ENCODE measurements around the gene RUNX3. TPM values are rescaled to one million over a fixed set of nuclear protein-coding genes. Genes with fewer than 3 reads are reported as not detected.

The RUNX3 gene
- total RNA-seq, 1 experiment from 2014 or later = 22.6 TPM

DNA sequence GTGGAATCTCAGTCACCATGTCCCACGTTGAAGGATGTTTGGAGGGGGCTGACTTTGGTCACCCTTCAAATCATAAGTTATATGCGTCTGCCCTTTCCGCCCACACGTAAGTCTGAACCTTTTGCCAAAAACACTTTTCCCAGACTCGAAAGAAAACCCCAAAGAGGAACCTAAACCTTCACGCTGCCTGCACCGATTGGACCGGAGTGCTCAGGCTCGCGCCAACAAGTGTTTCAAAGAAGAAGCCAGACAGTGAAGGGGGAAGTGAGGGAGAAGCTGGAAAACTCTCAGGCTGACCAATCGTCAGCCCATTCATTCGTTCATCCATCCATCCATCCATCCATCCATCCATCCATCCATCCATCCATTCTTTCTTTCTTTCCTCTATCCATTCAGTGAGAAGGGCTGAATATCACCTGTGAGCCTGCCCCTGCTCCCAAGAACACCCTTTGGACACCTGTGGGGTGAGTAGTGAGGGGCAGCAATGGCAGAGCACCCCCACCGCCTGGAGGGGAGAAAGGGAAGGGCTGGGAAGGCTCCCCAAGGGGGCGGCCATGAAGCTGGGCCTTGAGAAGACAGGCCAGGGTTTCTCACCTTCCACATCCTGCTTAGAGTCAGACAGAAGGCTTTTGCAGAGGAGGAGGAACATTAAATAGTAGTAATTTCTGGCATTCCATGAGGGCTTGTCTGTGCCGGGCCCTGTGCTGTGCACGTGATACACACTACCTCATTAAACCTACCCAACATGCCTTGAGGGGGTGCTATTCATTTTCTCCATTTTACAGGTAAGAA is 27.1 kb upstream of the RUNX3 start:
- DNase-seq (ENCODE audit: low read depth, low spot score) (no peak), ATAC-seq (no peak)
- intact Hi-C loops (cut with micrococcal nuclease) = no loop called here
- no peaks in the 10 kb centered on the region for H3K27me3 ChIP-seq (ENCODE audit: insufficient read depth, low read length)
- no peaks in the 10 kb centered on the region for H4K20me1 ChIP-seq (ENCODE audit: insufficient read depth)
- no peaks in the 10 kb centered on the region for H3K79me2 ChIP-seq (ENCODE audit: insufficient read depth, low read length)
- no peaks in the 10 kb centered on the region for H3K9me2 ChIP-seq (ENCODE audit: insufficient read depth)
- H2AFZ ChIP-seq (ENCODE audit: low read depth, low read length, poor library complexity, severe bottlenecking) = no peak overlapping the region
- no peak overlapping the region for H3K27ac ChIP-seq (ENCODE audit: low read depth, low read length)
- H3K4me1 ChIP-seq (ENCODE audit: control insufficient read depth in 1 of 2, insufficient read depth in 2 of 2, low read length in 2 of 2) = peaks cover 0 to 16% of the 10 kb centered on the region in 2 experiments; a peak in 2 of 4 replicates
- no peak overlapping the region for H3K9ac ChIP-seq (ENCODE audit: low read length)
- ChIA-PET CTCF (no interaction called here), POLR2A (no interaction called here), RAD21 (ENCODE audit: low non-redundant PET in 1 of 2, low total read pairs in 2 of 2, uncharacterized antibody in 2 of 2, unreplicated experiment in 2 of 2) (no interaction called here)
- BruUV-seq (replicated peaks) = no TSS peak
- H3K9me3 ChIP-seq (ENCODE audit: control insufficient read depth in 1 of 2, insufficient read depth in 1 of 2, low read depth in 1 of 2, low read length in 2 of 2) = no peaks in the 10 kb centered on the region
- H3K4me2 ChIP-seq (ENCODE audit: low read length) = no peak overlapping the region
- H3K4me3 ChIP-seq (replicated peaks in 1 of 2; ENCODE audit: low read depth in 1 of 2, low read length in 2 of 2) = no peak overlapping the region
- TF ChIP-seq POLR2A (IDR thresholded peaks at IDR 0.05; ENCODE audit: borderline replicate concordance, extremely low read depth, insufficient read depth, insufficient read length) (no peak), SRF (IDR thresholded peaks at IDR 0.05; ENCODE audit: low read depth) (no peak), POLR2AphosphoS5 (IDR thresholded peaks at IDR 0.05; ENCODE audit: low read depth, low read length) (no peak), JUND (IDR thresholded peaks at IDR 0.05) (no peak), SIN3A (IDR thresholded peaks at IDR 0.05; ENCODE audit: low read depth) (no peak), CEBPB (IDR thresholded peaks at IDR 0.05; ENCODE audit: low read depth) (no peak), EGR1 (IDR thresholded peaks at IDR 0.05; ENCODE audit: low read depth) (no peak), ZNF274 (IDR thresholded peaks at IDR 0.05; ENCODE audit: low read depth, low read length) (no peak), EZH2 (IDR thresholded peaks at IDR 0.05) (no peak), RAD21 (IDR thresholded peaks at IDR 0.05; ENCODE audit: low read depth) (no peak), ELF1 (IDR thresholded peaks at IDR 0.05; ENCODE audit: borderline replicate concordance, low read depth) (no peak), ZFX (IDR thresholded peaks at IDR 0.05) (no peak), CBX3 (IDR thresholded peaks at IDR 0.05; ENCODE audit: low read depth) (no peak), SP1 (IDR thresholded peaks at IDR 0.05; ENCODE audit: low read depth) (no peak)
- TF ChIP-seq, protein P1, sequence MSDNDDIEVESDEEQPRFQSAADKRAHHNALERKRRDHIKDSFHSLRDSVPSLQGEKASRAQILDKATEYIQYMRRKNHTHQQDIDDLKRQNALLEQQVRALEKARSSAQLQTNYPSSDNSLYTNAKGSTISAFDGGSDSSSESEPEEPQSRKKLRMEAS (IDR thresholded peaks at IDR 0.05) = no peak
- TF ChIP-seq, protein P2, sequence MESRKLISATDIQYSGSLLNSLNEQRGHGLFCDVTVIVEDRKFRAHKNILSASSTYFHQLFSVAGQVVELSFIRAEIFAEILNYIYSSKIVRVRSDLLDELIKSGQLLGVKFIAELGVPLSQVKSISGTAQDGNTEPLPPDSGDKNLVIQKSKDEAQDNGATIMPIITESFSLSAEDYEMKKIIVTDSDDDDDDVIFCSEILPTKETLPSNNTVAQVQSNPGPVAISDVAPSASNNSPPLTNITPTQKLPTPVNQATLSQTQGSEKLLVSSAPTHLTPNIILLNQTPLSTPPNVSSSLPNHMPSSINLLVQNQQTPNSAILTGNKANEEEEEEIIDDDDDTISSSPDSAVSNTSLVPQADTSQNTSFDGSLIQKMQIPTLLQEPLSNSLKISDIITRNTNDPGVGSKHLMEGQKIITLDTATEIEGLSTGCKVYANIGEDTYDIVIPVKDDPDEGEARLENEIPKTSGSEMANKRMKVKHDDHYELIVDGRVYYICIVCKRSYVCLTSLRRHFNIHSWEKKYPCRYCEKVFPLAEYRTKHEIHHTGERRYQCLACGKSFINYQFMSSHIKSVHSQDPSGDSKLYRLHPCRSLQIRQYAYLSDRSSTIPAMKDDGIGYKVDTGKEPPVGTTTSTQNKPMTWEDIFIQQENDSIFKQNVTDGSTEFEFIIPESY (IDR thresholded peaks at IDR 0.05; ENCODE audit: extremely low read depth, insufficient replicate concordance, low read length) = no peak
- TF ChIP-seq, protein P3, sequence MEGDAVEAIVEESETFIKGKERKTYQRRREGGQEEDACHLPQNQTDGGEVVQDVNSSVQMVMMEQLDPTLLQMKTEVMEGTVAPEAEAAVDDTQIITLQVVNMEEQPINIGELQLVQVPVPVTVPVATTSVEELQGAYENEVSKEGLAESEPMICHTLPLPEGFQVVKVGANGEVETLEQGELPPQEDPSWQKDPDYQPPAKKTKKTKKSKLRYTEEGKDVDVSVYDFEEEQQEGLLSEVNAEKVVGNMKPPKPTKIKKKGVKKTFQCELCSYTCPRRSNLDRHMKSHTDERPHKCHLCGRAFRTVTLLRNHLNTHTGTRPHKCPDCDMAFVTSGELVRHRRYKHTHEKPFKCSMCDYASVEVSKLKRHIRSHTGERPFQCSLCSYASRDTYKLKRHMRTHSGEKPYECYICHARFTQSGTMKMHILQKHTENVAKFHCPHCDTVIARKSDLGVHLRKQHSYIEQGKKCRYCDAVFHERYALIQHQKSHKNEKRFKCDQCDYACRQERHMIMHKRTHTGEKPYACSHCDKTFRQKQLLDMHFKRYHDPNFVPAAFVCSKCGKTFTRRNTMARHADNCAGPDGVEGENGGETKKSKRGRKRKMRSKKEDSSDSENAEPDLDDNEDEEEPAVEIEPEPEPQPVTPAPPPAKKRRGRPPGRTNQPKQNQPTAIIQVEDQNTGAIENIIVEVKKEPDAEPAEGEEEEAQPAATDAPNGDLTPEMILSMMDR (IDR thresholded peaks at IDR 0.05 in 2 of 3, conservative IDR thresholded peaks at IDR 0.05 in 1 of 3; ENCODE audit: borderline replicate concordance in 1 of 3, insufficient read depth in 1 of 3, low read depth in 2 of 3, low read length in 2 of 3) = no peak
- TF ChIP-seq, protein P4, sequence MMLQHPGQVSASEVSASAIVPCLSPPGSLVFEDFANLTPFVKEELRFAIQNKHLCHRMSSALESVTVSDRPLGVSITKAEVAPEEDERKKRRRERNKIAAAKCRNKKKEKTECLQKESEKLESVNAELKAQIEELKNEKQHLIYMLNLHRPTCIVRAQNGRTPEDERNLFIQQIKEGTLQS (IDR thresholded peaks at IDR 0.05) = no peak
- TF ChIP-seq, protein P5, sequence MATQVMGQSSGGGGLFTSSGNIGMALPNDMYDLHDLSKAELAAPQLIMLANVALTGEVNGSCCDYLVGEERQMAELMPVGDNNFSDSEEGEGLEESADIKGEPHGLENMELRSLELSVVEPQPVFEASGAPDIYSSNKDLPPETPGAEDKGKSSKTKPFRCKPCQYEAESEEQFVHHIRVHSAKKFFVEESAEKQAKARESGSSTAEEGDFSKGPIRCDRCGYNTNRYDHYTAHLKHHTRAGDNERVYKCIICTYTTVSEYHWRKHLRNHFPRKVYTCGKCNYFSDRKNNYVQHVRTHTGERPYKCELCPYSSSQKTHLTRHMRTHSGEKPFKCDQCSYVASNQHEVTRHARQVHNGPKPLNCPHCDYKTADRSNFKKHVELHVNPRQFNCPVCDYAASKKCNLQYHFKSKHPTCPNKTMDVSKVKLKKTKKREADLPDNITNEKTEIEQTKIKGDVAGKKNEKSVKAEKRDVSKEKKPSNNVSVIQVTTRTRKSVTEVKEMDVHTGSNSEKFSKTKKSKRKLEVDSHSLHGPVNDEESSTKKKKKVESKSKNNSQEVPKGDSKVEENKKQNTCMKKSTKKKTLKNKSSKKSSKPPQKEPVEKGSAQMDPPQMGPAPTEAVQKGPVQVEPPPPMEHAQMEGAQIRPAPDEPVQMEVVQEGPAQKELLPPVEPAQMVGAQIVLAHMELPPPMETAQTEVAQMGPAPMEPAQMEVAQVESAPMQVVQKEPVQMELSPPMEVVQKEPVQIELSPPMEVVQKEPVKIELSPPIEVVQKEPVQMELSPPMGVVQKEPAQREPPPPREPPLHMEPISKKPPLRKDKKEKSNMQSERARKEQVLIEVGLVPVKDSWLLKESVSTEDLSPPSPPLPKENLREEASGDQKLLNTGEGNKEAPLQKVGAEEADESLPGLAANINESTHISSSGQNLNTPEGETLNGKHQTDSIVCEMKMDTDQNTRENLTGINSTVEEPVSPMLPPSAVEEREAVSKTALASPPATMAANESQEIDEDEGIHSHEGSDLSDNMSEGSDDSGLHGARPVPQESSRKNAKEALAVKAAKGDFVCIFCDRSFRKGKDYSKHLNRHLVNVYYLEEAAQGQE (IDR thresholded peaks at IDR 0.05; ENCODE audit: low read depth) = no peak
- no peaks in the 10 kb centered on the region for H3K36me3 ChIP-seq (ENCODE audit: control insufficient read depth in 1 of 2, insufficient read depth in 2 of 2, low read length in 2 of 2)
